ENCODE results near the gene TMEM203. TPM values are rescaled to one million over a fixed set of nuclear protein-coding genes. Genes with fewer than 3 reads are reported as not detected.

TMEM203 gene
- total and polyA plus RNA-seq, 10 of the 15 experiments (the other 5 are each of a cell fraction or from before 2014, with no cell fraction given), result 7.2 to 68.1 (median 33.8) TPM

DNA sequence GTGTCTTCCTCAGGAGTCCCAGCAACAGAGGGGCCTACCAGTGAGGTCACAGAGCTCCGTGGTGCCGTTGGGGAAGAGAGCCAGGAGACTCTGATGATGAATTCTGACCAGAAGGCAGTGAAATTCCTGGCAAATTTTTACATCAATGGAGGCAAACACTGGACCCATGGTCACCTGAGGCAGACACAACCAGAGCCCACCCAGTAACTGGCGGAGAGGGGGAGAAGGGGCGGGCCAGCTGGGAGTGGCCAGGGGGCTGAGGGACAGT is 45.7 kb upstream of the TMEM203 start, which contains the start of gene STPG3:
Gene STPG3 (plus strand): TSS at position 93 of the 268 bp plus-strand sequence. CDS start 1 bp downstream, at position 94.
- WGBS (ENCODE audit: insufficient coverage, insufficient replicate concordance, low lambda C conversion rate, missing lambda C conversion rate), result 77% methylated on average over 4 of the region's 4 CpGs
- ATAC-seq, result no peak
- POLR2A ChIA-PET, result no interaction called here
- H4K20me1 ChIP-seq (ENCODE audit: control insufficient read depth, insufficient read depth), result no peaks in the 10 kb centered on the region
- peaks cover 11% of the 10 kb centered on the region for H3K4me1 ChIP-seq (ENCODE audit: control insufficient read depth, insufficient read depth, low read length)
- H3K36me3 ChIP-seq (ENCODE audit: control insufficient read depth in 2 of 2, insufficient read depth in 2 of 2, low read length in 1 of 2), result no peaks in the 10 kb centered on the region
- no peak for DNase-seq (ENCODE audit: low read depth, low spot score)
- in situ Hi-C loops (cut with MboI) (no loop called here), intact Hi-C loops (cut with micrococcal nuclease; ENCODE audit: unreplicated experiment) (no loop called here)
- H3K4me2 ChIP-seq (ENCODE audit: control insufficient read depth, insufficient read depth), result no peak within 1 kb of the TSS
- no peaks in the 10 kb centered on the region for H3K9me3 ChIP-seq (replicated peaks; ENCODE audit: control insufficient read depth, insufficient read depth, low read length)
- no peak within 1 kb of the TSS for H3K27ac ChIP-seq (ENCODE audit: control insufficient read depth, insufficient read depth)
- H2AFZ ChIP-seq (ENCODE audit: control insufficient read depth, low read depth, low read length), result no peak within 1 kb of the TSS
- BruUV-seq (replicated peaks), result no TSS peak
- SMC1A ChIA-PET (ENCODE audit: uncharacterized antibody, unreplicated experiment), result no interaction called here
- H3K4me3 ChIP-seq, result no peak within 1 kb of the TSS
- CTCF ChIA-PET, result no interaction called here
- no peak within 1 kb of the TSS for H3K9ac ChIP-seq (ENCODE audit: control insufficient read depth, insufficient read depth, low read length)
- RAD21 ChIA-PET (ENCODE audit: unreplicated experiment), result no interaction called here
- no peak for FAIRE-seq
- no peaks in the 10 kb centered on the region for H3K27me3 ChIP-seq (replicated peaks in 1 of 2; ENCODE audit: control insufficient read depth in 2 of 2, insufficient read depth in 2 of 2, low read length in 1 of 2)
- peaks cover 10% of the 10 kb centered on the region for H3K79me2 ChIP-seq (ENCODE audit: control insufficient read depth, insufficient read depth, low read length)
- no peak for TF ChIP-seq MTA2 (IDR thresholded peaks at IDR 0.05; ENCODE audit: low read depth)
- TF ChIP-seq SUPT20H (IDR thresholded peaks at IDR 0.05; ENCODE audit: borderline replicate concordance, control insufficient read depth, low read depth, low read length), result no peak
- TF ChIP-seq PAX8 (IDR thresholded peaks at IDR 0.05), result no peak
- no peak for TF ChIP-seq POLR2AphosphoS2 (IDR thresholded peaks at IDR 0.05; ENCODE audit: low read depth, low read length)
- TF ChIP-seq CUX1 (IDR thresholded peaks at IDR 0.05; ENCODE audit: insufficient replicate concordance, low read depth, low read length), result no peak
- no peak for TF ChIP-seq SRF (IDR thresholded peaks at IDR 0.05; ENCODE audit: low read depth in 2 of 2, low read length in 2 of 2)
- TF ChIP-seq, protein P1, sequence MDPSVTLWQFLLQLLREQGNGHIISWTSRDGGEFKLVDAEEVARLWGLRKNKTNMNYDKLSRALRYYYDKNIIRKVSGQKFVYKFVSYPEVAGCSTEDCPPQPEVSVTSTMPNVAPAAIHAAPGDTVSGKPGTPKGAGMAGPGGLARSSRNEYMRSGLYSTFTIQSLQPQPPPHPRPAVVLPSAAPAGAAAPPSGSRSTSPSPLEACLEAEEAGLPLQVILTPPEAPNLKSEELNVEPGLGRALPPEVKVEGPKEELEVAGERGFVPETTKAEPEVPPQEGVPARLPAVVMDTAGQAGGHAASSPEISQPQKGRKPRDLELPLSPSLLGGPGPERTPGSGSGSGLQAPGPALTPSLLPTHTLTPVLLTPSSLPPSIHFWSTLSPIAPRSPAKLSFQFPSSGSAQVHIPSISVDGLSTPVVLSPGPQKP (IDR thresholded peaks at IDR 0.05; ENCODE audit: low read depth, low read length), result no peak
- no peak for TF ChIP-seq KAT2A (conservative IDR thresholded peaks at IDR 0.05; ENCODE audit: control insufficient read depth, low read depth, low read length)
- no peak for TF ChIP-seq RFX5 (IDR thresholded peaks at IDR 0.05; ENCODE audit: low read depth, low read length)
- no peak for TF ChIP-seq TCF12 (IDR thresholded peaks at IDR 0.05; ENCODE audit: low read depth, low read length)
- no peak for TF ChIP-seq ZNF207 (IDR thresholded peaks at IDR 0.05; ENCODE audit: borderline replicate concordance)
- TF ChIP-seq, protein P2, sequence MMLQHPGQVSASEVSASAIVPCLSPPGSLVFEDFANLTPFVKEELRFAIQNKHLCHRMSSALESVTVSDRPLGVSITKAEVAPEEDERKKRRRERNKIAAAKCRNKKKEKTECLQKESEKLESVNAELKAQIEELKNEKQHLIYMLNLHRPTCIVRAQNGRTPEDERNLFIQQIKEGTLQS (IDR thresholded peaks at IDR 0.05; ENCODE audit: borderline replicate concordance, extremely low read depth, low read depth, low read length), result no peak
- TF ChIP-seq E2F4 (IDR thresholded peaks at IDR 0.05; ENCODE audit: low read depth, low read length), result no peak
- TF ChIP-seq, protein P3, sequence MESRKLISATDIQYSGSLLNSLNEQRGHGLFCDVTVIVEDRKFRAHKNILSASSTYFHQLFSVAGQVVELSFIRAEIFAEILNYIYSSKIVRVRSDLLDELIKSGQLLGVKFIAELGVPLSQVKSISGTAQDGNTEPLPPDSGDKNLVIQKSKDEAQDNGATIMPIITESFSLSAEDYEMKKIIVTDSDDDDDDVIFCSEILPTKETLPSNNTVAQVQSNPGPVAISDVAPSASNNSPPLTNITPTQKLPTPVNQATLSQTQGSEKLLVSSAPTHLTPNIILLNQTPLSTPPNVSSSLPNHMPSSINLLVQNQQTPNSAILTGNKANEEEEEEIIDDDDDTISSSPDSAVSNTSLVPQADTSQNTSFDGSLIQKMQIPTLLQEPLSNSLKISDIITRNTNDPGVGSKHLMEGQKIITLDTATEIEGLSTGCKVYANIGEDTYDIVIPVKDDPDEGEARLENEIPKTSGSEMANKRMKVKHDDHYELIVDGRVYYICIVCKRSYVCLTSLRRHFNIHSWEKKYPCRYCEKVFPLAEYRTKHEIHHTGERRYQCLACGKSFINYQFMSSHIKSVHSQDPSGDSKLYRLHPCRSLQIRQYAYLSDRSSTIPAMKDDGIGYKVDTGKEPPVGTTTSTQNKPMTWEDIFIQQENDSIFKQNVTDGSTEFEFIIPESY (IDR thresholded peaks at IDR 0.05), result no peak
- no peak for TF ChIP-seq MYC (IDR thresholded peaks at IDR 0.05; ENCODE audit: insufficient read depth, insufficient read length, insufficient replicate concordance, low read length, severe bottlenecking)
- no peak for TF ChIP-seq CREB1 (IDR thresholded peaks at IDR 0.05; ENCODE audit: low read depth)

Measured in GM12878 (cell line).